Measurements from ENCODE around the gene ZFAND3. TPM values are rescaled to one million over a fixed set of nuclear protein-coding genes. Genes with fewer than 3 reads are reported as not detected.

Gene ZFAND3, protein sequence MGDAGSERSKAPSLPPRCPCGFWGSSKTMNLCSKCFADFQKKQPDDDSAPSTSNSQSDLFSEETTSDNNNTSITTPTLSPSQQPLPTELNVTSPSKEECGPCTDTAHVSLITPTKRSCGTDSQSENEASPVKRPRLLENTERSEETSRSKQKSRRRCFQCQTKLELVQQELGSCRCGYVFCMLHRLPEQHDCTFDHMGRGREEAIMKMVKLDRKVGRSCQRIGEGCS
- total RNA-seq (25.4 and 40.8 TPM in 2 replicates), polyA plus RNA-seq (18.4 and 21.5 TPM in 2 replicates), polyA minus RNA-seq (ENCODE audit: low replicate concordance) (42.9 and 65.8 TPM in 2 replicates)
- 99.2 and 121 TPM in 2 replicates for polyA plus RNA-seq (2012)

DNA sequence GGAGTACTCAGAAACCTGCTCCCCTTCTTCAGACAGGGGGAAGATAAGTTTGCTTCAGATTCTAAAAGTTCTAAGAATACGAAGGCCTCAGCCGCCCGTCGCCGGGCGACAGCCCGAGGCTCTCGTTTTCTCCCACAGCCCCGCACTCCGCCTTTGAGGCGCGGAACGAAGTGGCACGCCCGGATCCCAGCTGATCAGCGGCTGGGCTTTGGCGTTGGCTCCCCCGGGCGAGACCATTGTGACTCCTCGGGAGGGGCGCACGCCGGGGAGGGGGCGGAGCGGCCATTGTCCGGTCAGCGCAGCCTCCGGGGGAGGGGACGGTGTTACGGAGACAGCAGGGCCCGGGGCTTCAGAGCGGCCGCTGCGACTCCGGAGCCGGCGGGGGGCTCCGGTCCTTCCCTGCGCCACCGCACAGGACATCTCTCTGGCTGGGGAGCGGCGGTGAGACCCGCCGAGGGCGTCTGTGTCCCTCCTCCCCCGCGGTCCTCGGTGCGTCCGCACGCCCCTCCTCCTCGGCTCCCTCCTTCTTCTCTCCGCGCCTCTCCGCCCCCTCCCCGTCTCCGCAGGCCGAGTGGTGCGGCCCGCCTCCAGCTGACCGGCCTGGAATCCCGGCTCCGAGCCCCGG, at the start of gene ZFAND3:
Gene ZFAND3, plus strand, starts transcription at position 551 of the 625 bp plus-strand sequence. CDS start 219 bp downstream, outside the sequence.
- peak; percentile 97 for DNase-seq (ENCODE audit: low read depth in 2 of 2)
- Histone ChIP-seq H2AFZ (ENCODE audit: low read length) (peak within 1 kb of the TSS; percentile 82), H3K36me3 (ENCODE audit: control insufficient read depth, insufficient read depth, low read length) (no peaks in the 10 kb centered on the region), H3K27me3 (ENCODE audit: control insufficient read depth, insufficient read depth, low read length) (no peaks in the 10 kb centered on the region), H3K4me1 (ENCODE audit: control insufficient read depth, extremely low read depth, insufficient read depth, low read length) (peaks cover 5% of the 10 kb centered on the region), H4K20me1 (ENCODE audit: control insufficient read depth, extremely low read depth, insufficient read depth, low read length) (no peaks in the 10 kb centered on the region), H3K9ac (ENCODE audit: insufficient read depth, low read length) (peak within 1 kb of the TSS; percentile 95), H3K4me3 (replicated peaks in 1 of 4; ENCODE audit: control extremely low read depth in 1 of 4, insufficient read depth in 1 of 4, low read depth in 3 of 4, low read length in 4 of 4) (peak within 1 kb of the TSS; percentile 66 to 95 (median 78)), H3K27ac (ENCODE audit: insufficient read depth, low read length) (peak within 1 kb of the TSS; percentile 99), H3K9me3 (ENCODE audit: control insufficient read depth, insufficient read depth, low read depth, low read length) (no peaks in the 10 kb centered on the region), H3K79me2 (ENCODE audit: control insufficient read depth, insufficient read depth, low read length) (peaks cover 42% of the 10 kb centered on the region), H3K4me2 (ENCODE audit: extremely low read depth, insufficient read depth, low read length) (peak within 1 kb of the TSS; percentile 99)
- TF ChIP-seq CTCF (conservative IDR thresholded peaks at IDR 0.05 in 1 of 2, IDR thresholded peaks at IDR 0.05 in 1 of 2; ENCODE audit: low read depth in 1 of 2, low read length in 2 of 2) (no peak), EZH2 (IDR thresholded peaks at IDR 0.05; ENCODE audit: low read length, missing control alignments) (no peak)

DNA sequence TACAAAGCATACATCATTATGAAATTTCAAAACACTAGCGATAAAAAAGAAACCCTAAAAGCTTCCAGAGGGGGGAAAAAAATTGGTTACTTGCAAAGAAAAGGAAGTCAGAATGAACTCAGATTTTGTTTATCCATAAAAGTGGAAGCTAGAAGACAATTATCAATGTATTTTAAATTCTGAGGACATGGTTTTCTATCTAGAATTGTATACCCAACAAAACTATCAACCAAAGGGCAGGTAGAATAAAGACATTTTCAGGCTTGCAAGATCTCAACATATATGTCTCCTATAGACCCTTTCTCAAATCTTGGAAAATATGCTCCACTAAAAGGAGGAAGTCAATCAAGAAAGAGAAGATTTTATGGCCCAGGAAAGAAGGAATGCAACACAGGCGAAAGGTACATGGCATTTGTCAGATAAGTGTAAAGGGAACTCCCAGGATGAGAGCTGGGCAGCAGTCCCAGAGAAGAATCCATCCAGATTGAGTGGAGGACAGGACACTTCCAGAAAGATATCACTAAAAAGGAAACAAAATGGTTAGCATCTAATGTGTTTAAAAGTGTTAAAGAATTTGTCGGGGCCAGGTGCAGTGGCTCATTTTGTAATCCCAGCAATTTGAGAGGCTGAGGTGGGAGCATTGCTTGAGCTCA, 45.4 kb upstream of the ZFAND3 start:
- no peaks in the 10 kb centered on the region for H3K79me2 ChIP-seq (ENCODE audit: control insufficient read depth, insufficient read depth, low read length)
- no peak overlapping the region for H2AFZ ChIP-seq (ENCODE audit: low read length)
- H3K27me3 ChIP-seq (ENCODE audit: control insufficient read depth, insufficient read depth, low read length), result peaks cover 9% of the 10 kb centered on the region
- no peaks in the 10 kb centered on the region for H3K4me1 ChIP-seq (ENCODE audit: control insufficient read depth, extremely low read depth, insufficient read depth, low read length)
- no peaks in the 10 kb centered on the region for H4K20me1 ChIP-seq (ENCODE audit: control insufficient read depth, extremely low read depth, insufficient read depth, low read length)
- no peak for TF ChIP-seq CTCF (conservative IDR thresholded peaks at IDR 0.05 in 1 of 2, IDR thresholded peaks at IDR 0.05 in 1 of 2; ENCODE audit: low read depth in 1 of 2, low read length in 2 of 2)
- no peak for TF ChIP-seq EZH2 (IDR thresholded peaks at IDR 0.05; ENCODE audit: low read length, missing control alignments)
- no peak overlapping the region for H3K4me3 ChIP-seq (replicated peaks in 1 of 4; ENCODE audit: control extremely low read depth in 1 of 4, insufficient read depth in 1 of 4, low read depth in 3 of 4, low read length in 4 of 4)
- H3K36me3 ChIP-seq (ENCODE audit: control insufficient read depth, insufficient read depth, low read length), result no peaks in the 10 kb centered on the region
- no peak overlapping the region for H3K4me2 ChIP-seq (ENCODE audit: extremely low read depth, insufficient read depth, low read length)
- H3K9me3 ChIP-seq (ENCODE audit: control insufficient read depth, insufficient read depth, low read depth, low read length), result no peaks in the 10 kb centered on the region
- no peak overlapping the region for H3K9ac ChIP-seq (ENCODE audit: insufficient read depth, low read length)
- H3K27ac ChIP-seq (ENCODE audit: insufficient read depth, low read length), result no peak overlapping the region
- no peak for DNase-seq (ENCODE audit: low read depth in 2 of 2)

DNA sequence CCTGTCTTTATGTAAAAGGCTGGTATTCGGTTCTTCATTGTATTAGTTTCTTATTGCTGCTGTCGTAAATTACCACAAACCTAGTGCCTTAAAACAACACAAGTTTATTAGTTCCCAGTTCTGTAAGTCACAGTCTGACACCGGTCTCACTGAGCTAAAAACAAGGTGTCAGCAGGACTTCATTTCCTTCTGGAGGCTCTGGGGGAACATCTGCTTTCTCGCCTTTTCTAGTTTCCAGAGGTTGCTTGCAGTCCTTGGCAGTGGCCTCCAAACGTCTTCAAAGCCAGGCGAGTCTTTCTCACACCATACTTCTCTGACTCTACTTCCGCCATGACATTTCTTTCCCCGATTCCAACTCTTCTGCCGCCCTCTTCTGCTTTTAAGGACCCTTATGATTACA, 43.0 kb upstream of the ZFAND3 start:
- Histone ChIP-seq H3K4me1 (ENCODE audit: control insufficient read depth, extremely low read depth, insufficient read depth, low read length) (no peaks in the 10 kb centered on the region), H3K4me2 (ENCODE audit: extremely low read depth, insufficient read depth, low read length) (no peak overlapping the region), H3K4me3 (replicated peaks in 1 of 4; ENCODE audit: control extremely low read depth in 1 of 4, insufficient read depth in 1 of 4, low read depth in 3 of 4, low read length in 4 of 4) (no peak overlapping the region), H3K27me3 (ENCODE audit: control insufficient read depth, insufficient read depth, low read length) (peaks cover 9% of the 10 kb centered on the region), H3K79me2 (ENCODE audit: control insufficient read depth, insufficient read depth, low read length) (no peaks in the 10 kb centered on the region), H3K9ac (ENCODE audit: insufficient read depth, low read length) (no peak overlapping the region), H3K27ac (ENCODE audit: insufficient read depth, low read length) (no peak overlapping the region), H3K9me3 (ENCODE audit: control insufficient read depth, insufficient read depth, low read depth, low read length) (no peaks in the 10 kb centered on the region), H4K20me1 (ENCODE audit: control insufficient read depth, extremely low read depth, insufficient read depth, low read length) (no peaks in the 10 kb centered on the region), H2AFZ (ENCODE audit: low read length) (no peak overlapping the region), H3K36me3 (ENCODE audit: control insufficient read depth, insufficient read depth, low read length) (no peaks in the 10 kb centered on the region)
- TF ChIP-seq CTCF (conservative IDR thresholded peaks at IDR 0.05 in 1 of 2, IDR thresholded peaks at IDR 0.05 in 1 of 2; ENCODE audit: low read depth in 1 of 2, low read length in 2 of 2) (no peak), EZH2 (IDR thresholded peaks at IDR 0.05; ENCODE audit: low read length, missing control alignments) (no peak)
- no peak for DNase-seq (ENCODE audit: low read depth in 2 of 2)

Measured in fibroblast of lung (primary cell).